Fibroblast of lung (primary cell): Measurements from ENCODE around the gene CPNE2. TPM values are rescaled to one million over a fixed set of nuclear protein-coding genes. Genes with fewer than 3 reads are reported as not detected.
"Not testable (repeated sequence)": the region's sequence is repeated elsewhere in the genome, so short reads cannot be mapped to it uniquely, and the experiment has no call there.

ENCODE experiments used
- DNase-seq, 2 donors: peaks; one replicate each; pipeline versions ENCODE4 v3.0.0 to v3.0.0-alpha.2; 2010; ENCODE audit warnings: low read depth in 2 of 2
- H2AFZ ChIP-seq: 2 replicates; pipeline ENCODE4 v1.5.1; 2012; ENCODE audit warnings: low read length, control low read depth, inconsistent platforms
- H3K27ac ChIP-seq: 2 replicates; pipeline ENCODE4 v1.5.1; 2011; ENCODE audit warnings: low read length, control low read depth; ENCODE audit not compliant: insufficient read depth
- H3K27me3 ChIP-seq: 2 replicates; pipeline ENCODE4 v1.5.1; 2011; ENCODE audit warnings: mild to moderate bottlenecking, low read length; ENCODE audit not compliant: control insufficient read depth, insufficient read depth
- H3K36me3 ChIP-seq: 2 replicates; pipeline ENCODE4 v1.5.1; 2011; ENCODE audit warnings: low read length; ENCODE audit not compliant: control insufficient read depth, insufficient read depth
- H3K4me1 ChIP-seq: 2 replicates; pipeline ENCODE4 v1.5.1; 2011; ENCODE audit warnings: low read length; ENCODE audit not compliant: control insufficient read depth, insufficient read depth; ENCODE audit errors: extremely low read depth
- H3K4me2 ChIP-seq: 2 replicates; pipeline ENCODE4 v1.5.1; 2011; ENCODE audit warnings: low read length, control low read depth; ENCODE audit not compliant: insufficient read depth; ENCODE audit errors: extremely low read depth
- H3K4me3 ChIP-seq, 4 experiments: fragments of 200-600 bp in 1 of 4; sonication (generic) in 1 of 4; replicated peaks in 1 of 4; 2 replicates each; pipeline ENCODE4 v1.5.1; 2011 to 2016; ENCODE audit warnings: low read length in 4 of 4, low read depth in 3 of 4, mild to moderate bottlenecking in 3 of 4, control low read depth in 2 of 4, inconsistent platforms in 1 of 4, mixed read lengths in 1 of 4; ENCODE audit not compliant: insufficient read depth in 1 of 4; ENCODE audit errors: control extremely low read depth in 1 of 4
- H3K79me2 ChIP-seq: 2 replicates; pipeline ENCODE4 v1.5.1; 2012; ENCODE audit warnings: mild to moderate bottlenecking, low read length, inconsistent platforms; ENCODE audit not compliant: control insufficient read depth, insufficient read depth
- H3K9ac ChIP-seq: 2 replicates; pipeline ENCODE4 v1.5.1; 2011; ENCODE audit warnings: mild to moderate bottlenecking, low read length, control low read depth; ENCODE audit not compliant: insufficient read depth
- H3K9me3 ChIP-seq: 2 replicates; pipeline ENCODE4 v1.5.1; 2012; ENCODE audit warnings: low read depth, low read length; ENCODE audit not compliant: control insufficient read depth, insufficient read depth
- H4K20me1 ChIP-seq: 2 replicates; pipeline ENCODE4 v1.5.1; 2011; ENCODE audit warnings: low read length; ENCODE audit not compliant: control insufficient read depth, insufficient read depth; ENCODE audit errors: extremely low read depth
- CTCF ChIP-seq, 2 donors: IDR thresholded peaks in 1 of 2; conservative IDR thresholded peaks in 1 of 2; 1 replicate in 1 of 2; 2 replicates in 1 of 2; pipeline ENCODE4 v1.5.1; 2011 to 2012; ENCODE audit warnings: low read length in 2 of 2, control low read depth in 1 of 2, inconsistent platforms in 1 of 2, low read depth in 1 of 2, mild to moderate bottlenecking in 1 of 2
- EZH2 ChIP-seq: IDR thresholded peaks from 2 replicates; pipeline ENCODE4 v1.5.1; 2012; ENCODE audit warnings: low read length, control low read depth, mild to moderate bottlenecking; ENCODE audit errors: missing control alignments
- polyA plus RNA-seq, 2 donors: library from polyadenylated mRNA; depleted of rRNA in 1 of 2; stranded (reverse) in 1 of 2; unstranded in 1 of 2; fragments of >200 nt; gene quantifications; 2 replicates each; pipeline ENCODE4 v1.2.1, GENCODE V29; 2011 to 2012; ENCODE audit warnings: missing spikeins in 1 of 2
- total RNA-seq: library from RNA; depleted of rRNA; stranded (reverse); fragments of >200 nt; gene quantifications from 2 replicates; pipeline ENCODE4 v1.2.1, GENCODE V29; 2014

Gene CPNE2
- total and polyA plus RNA-seq, 2 donors (not counting 1 experiment from before 2014, with no cell fraction given): 20.5 to 39.6 TPM

GRCh38 chr16:57069053-57069452 lies 23.3 kb upstream of the CPNE2 start:
- TF ChIP-seq EZH2: no peak
- no peak for TF ChIP-seq CTCF (conservative IDR thresholded peaks at IDR 0.05 in 1 of 2, IDR thresholded peaks at IDR 0.05 in 1 of 2; ENCODE audit: low read depth in 1 of 2, low read length in 2 of 2)
- peaks cover 2% of the 10 kb centered on the region for H3K4me1 ChIP-seq
- no peaks in the 10 kb centered on the region for H3K27me3 ChIP-seq
- no peak overlapping the region for H2AFZ ChIP-seq
- H3K36me3 ChIP-seq: peaks cover 3% of the 10 kb centered on the region
- DNase-seq: no peak
- no peaks in the 10 kb centered on the region for H3K79me2 ChIP-seq
- H3K27ac ChIP-seq: no peak overlapping the region
- H4K20me1 ChIP-seq: no peaks in the 10 kb centered on the region
- H3K9ac ChIP-seq: no peak overlapping the region
- no peak overlapping the region for H3K4me2 ChIP-seq
- no peaks in the 10 kb centered on the region for H3K9me3 ChIP-seq
- no peak overlapping the region for H3K4me3 ChIP-seq

- Histone ChIP-seq H3K27ac (no peak overlapping the region), H3K9me3 (no peaks in the 10 kb centered on the region), H2AFZ (no peak overlapping the region), H3K27me3 (no peaks in the 10 kb centered on the region), H3K79me2 (no peaks in the 10 kb centered on the region), H3K4me2 (no peak overlapping the region), H3K4me1 (peaks cover 2% of the 10 kb centered on the region), H4K20me1 (no peaks in the 10 kb centered on the region), H3K36me3 (peaks cover 7% of the 10 kb centered on the region), H3K9ac (no peak overlapping the region), H3K4me3 (no peak overlapping the region)
- DNase-seq: no peak
- TF ChIP-seq CTCF (conservative IDR thresholded peaks at IDR 0.05 in 1 of 2, IDR thresholded peaks at IDR 0.05 in 1 of 2; ENCODE audit: low read depth in 1 of 2, low read length in 2 of 2): no peak
Observed at GRCh38 chr16:57069635-57070370, 22.6 kb upstream of the CPNE2 start.

- H2AFZ ChIP-seq: no peak overlapping the region
- no peak overlapping the region for H3K27ac ChIP-seq
- no peaks in the 10 kb centered on the region for H4K20me1 ChIP-seq
- no peaks in the 10 kb centered on the region for H3K79me2 ChIP-seq
- H3K4me1 ChIP-seq: peaks cover 2% of the 10 kb centered on the region
- H3K36me3 ChIP-seq: peaks cover 7% of the 10 kb centered on the region
- H3K9me3 ChIP-seq: no peaks in the 10 kb centered on the region
- H3K4me2 ChIP-seq: no peak overlapping the region
- no peak overlapping the region for H3K9ac ChIP-seq
- H3K27me3 ChIP-seq: no peaks in the 10 kb centered on the region
- DNase-seq: no peak
- TF ChIP-seq EZH2: no peak
- no peak for TF ChIP-seq CTCF (conservative IDR thresholded peaks at IDR 0.05 in 1 of 2, IDR thresholded peaks at IDR 0.05 in 1 of 2; ENCODE audit: low read depth in 1 of 2, low read length in 2 of 2)
- no peak overlapping the region for H3K4me3 ChIP-seq
Observed at GRCh38 chr16:57070424-57070823, 22.0 kb upstream of the CPNE2 start.

GRCh38 chr16:57071081-57071732 lies 21.2 kb upstream of the CPNE2 start:
- H3K27me3 ChIP-seq, H3K27ac ChIP-seq, H3K9me3 ChIP-seq, H3K4me2 ChIP-seq, H3K36me3 ChIP-seq, H3K4me1 ChIP-seq, H3K4me3 ChIP-seq, DNase-seq, H2AFZ ChIP-seq, H4K20me1 ChIP-seq, H3K79me2 ChIP-seq, H3K9ac ChIP-seq: not testable (repeated sequence)
